Measurements from ENCODE around the gene MEIOC. TPM values are rescaled to one million over a fixed set of nuclear protein-coding genes. Genes with fewer than 3 reads are reported as not detected.
"Not testable (repeated sequence)": the region's sequence is repeated elsewhere in the genome, so short reads cannot be mapped to it uniquely, and the experiment has no call there.

MEIOC gene
- total RNA-seq, 2 experiments from 2014 or later, result not detected

DNA sequence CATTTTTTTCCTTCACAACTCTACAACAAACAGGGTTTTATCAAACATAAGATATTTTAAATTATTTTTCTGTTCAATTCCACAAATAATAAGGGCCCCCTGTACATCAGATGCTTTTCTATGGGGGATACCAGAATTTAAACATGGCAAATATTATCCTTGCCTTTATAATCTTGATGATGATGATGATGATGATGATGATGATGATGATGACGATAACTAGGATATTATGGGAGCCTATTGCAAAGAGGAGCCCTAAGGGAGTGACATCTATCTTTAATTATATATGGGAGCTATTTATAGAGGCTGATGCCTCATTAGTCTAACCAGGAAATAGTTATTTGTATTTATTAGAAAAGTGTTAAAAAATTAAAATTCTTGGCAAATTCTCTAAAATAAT lies 6.8 kb downstream of the MEIOC start:
- no peak for DNase-seq
- H3K4me1 Mint-ChIP-seq, result no peaks in the 10 kb centered on the region
- no peak overlapping the region for H3K4me3 Mint-ChIP-seq
- H3K27ac Mint-ChIP-seq, result no peak overlapping the region
- no peaks in the 10 kb centered on the region for H3K9me3 Mint-ChIP-seq
- H3K36me3 Mint-ChIP-seq, result no peaks in the 10 kb centered on the region
- POLR2A ChIA-PET, result no interaction called here
- peaks cover 20% of the 10 kb centered on the region for H3K27me3 Mint-ChIP-seq
- ATAC-seq (ENCODE audit: low read depth), result no peak

DNA sequence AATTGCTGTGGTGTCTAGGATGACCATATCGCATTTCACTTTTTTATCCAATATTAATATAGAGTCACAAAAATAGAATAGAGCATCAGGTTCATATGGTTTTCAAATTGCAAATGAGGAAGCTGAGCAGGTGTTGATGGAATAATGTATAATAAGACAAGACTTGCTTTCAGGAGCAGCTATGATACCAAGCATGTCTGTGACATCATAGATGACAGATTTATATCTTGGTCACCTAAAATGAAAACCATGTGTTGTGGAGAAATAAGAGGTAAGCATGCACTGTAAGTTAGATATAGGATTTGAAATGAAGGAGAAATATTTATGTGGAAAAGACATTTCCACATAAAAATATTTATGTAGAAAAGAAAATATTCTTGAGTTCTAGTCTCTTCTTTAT lies 8.6 kb downstream of the MEIOC start:
- no peaks in the 10 kb centered on the region for H3K9me3 Mint-ChIP-seq
- DNase-seq, result no peak
- no peak overlapping the region for H3K27ac Mint-ChIP-seq
- H3K4me3 Mint-ChIP-seq, result no peak overlapping the region
- peaks cover 20% of the 10 kb centered on the region for H3K27me3 Mint-ChIP-seq
- POLR2A ChIA-PET, result no interaction called here
- no peaks in the 10 kb centered on the region for H3K4me1 Mint-ChIP-seq
- ATAC-seq (ENCODE audit: low read depth), result no peak
- H3K36me3 Mint-ChIP-seq, result no peaks in the 10 kb centered on the region

DNA sequence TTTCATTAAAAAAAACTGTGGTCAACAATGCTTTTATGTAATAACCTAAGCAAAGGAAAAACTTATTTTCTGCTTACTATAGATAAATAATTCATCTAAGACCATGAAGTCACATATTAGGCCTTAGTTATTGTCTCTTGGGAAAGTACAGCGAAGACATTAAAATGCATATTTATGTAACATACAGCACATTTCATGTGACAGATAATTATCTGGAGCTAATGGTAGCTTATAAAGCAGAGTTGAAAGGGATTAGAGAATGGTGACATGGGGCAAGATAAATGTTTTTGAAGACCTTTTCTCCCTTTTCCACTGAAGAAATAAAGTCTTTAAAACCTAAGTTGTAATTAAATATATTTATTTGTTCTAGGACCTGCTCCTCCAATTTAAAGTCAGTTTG lies 9.7 kb downstream of the MEIOC start:
- ATAC-seq (ENCODE audit: low read depth), result no peak
- POLR2A ChIA-PET, result no interaction called here
- H3K9me3 Mint-ChIP-seq, result no peaks in the 10 kb centered on the region

DNA sequence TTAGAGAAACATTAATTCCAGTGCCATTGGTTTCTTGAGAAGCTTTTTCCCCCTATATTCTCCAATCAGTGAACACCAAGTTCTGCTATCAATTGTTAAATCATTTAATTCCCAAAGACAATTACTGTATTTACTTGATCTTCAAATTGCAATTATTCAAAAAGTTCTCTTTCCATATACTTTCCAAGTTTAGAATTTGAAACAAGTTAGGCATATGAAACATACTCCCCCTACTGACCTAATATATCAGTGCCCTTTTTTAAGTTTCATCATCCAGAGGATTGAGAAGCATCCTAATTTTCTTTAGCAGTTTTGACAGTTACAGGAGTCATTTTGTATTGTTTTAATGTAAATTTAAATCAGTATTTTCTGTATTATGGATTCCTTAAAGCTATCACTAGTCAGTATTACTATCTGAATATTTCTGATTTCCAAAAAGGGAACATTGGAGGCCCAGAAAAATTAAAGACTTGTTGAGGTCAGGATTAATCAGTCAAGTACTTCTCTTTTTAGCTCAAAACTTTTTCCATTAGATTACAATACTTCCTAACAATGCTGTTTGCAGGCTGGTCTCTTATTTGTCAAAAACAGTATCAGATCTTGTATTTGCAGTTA lies 16.3 kb downstream of the MEIOC start:
- ATAC-seq (ENCODE audit: low read depth) (no peak), DNase-seq (no peak)
- H3K36me3 Mint-ChIP-seq, result peaks cover 2% of the 10 kb centered on the region
- H3K4me1 Mint-ChIP-seq, result no peaks in the 10 kb centered on the region
- H3K27me3 Mint-ChIP-seq, result peaks cover 3% of the 10 kb centered on the region
- H3K27ac Mint-ChIP-seq, result no peak overlapping the region
- POLR2A ChIA-PET, result no interaction called here
- no peak overlapping the region for H3K4me3 Mint-ChIP-seq
- H3K9me3 Mint-ChIP-seq, result no peaks in the 10 kb centered on the region

More for the DNA sequence above, 9.7 kb downstream of the MEIOC start:
- peaks cover 20% of the 10 kb centered on the region for H3K27me3 Mint-ChIP-seq
- H3K4me3 Mint-ChIP-seq, result no peak overlapping the region
- no peak for DNase-seq
- H3K4me1 Mint-ChIP-seq, result no peaks in the 10 kb centered on the region
- H3K27ac Mint-ChIP-seq, result no peak overlapping the region
- no peaks in the 10 kb centered on the region for H3K36me3 Mint-ChIP-seq

DNA sequence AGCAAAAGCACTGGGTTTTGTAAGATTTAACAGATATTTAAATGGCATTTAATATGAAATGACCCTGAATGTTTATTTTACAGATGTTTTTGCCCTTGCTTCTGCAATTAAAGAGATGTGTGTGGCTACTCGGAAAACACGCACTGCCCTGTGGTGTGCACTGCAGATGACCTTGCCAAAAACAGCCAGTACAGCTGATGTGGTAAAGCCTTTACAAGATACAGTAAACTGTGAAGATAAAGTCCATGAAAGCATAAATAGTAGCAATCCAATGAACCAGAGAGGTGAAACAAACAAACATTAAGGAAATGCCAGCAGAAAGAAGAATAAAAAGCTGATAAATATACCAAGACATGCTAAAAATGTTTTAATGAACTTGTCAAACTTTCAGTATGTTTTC lies 17.6 kb downstream of the MEIOC start:
- H3K36me3 Mint-ChIP-seq, result peaks cover 6% of the 10 kb centered on the region
- POLR2A ChIA-PET, result no interaction called here
- H3K27ac Mint-ChIP-seq, result no peak overlapping the region
- ATAC-seq (ENCODE audit: low read depth) (no peak), DNase-seq (no peak)
- H3K9me3 Mint-ChIP-seq, result no peaks in the 10 kb centered on the region
- H3K4me1 Mint-ChIP-seq, result no peaks in the 10 kb centered on the region
- peaks cover under 1% of the 10 kb centered on the region for H3K27me3 Mint-ChIP-seq
- no peak overlapping the region for H3K4me3 Mint-ChIP-seq

DNA sequence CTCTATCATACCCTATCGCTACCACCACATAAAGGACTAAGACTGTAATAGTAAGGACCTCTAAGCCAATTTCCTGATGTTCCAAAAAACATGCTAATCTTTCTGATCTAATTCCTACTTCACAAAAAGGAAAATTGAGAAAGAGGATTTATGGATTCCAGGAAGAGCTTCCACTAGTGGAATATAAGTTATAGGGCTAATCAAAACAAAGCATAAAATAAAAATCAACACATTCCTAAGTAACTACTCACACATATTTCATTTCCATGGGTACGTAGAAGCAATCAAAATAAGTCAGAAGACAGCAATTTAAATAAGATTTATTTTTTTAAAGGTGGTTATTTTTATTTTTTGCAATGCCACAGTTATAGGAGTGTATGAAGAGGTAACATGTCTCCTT lies 20.9 kb downstream of the MEIOC start:
- peaks cover 10% of the 10 kb centered on the region for H3K36me3 Mint-ChIP-seq
- no peak overlapping the region for H3K27ac Mint-ChIP-seq
- POLR2A ChIA-PET, result no interaction called here
- ATAC-seq (ENCODE audit: low read depth) (no peak), DNase-seq (no peak)
- H3K27me3 Mint-ChIP-seq, result no peaks in the 10 kb centered on the region
- H3K4me1 Mint-ChIP-seq, result no peaks in the 10 kb centered on the region
- no peak overlapping the region for H3K4me3 Mint-ChIP-seq
- no peaks in the 10 kb centered on the region for H3K9me3 Mint-ChIP-seq

DNA sequence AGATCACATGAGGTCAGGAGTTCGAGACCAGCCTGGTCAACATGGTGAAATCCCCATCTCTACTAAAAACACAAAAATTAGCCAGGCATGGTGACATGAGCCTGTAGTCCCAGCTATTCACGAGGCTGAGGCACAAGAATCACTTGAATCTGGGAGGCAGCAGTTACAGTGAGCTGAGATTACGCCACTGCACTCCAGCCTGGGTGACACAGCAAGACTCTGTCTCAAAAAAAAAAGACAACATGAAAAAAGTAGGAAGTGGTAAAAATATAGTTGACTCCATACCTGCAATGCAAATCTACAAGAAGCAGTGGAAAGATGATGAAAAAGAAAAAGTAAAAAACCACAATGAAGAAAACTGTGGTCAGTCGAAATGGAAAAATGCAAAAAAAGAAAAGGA lies 27.0 kb downstream of the MEIOC start:
- H3K36me3 Mint-ChIP-seq; H3K27ac Mint-ChIP-seq; H3K4me3 Mint-ChIP-seq; ATAC-seq (ENCODE audit: low read depth); H3K27me3 Mint-ChIP-seq; DNase-seq; H3K4me1 Mint-ChIP-seq; H3K9me3 Mint-ChIP-seq; POLR2A ChIA-PET: not testable (repeated sequence)

DNA sequence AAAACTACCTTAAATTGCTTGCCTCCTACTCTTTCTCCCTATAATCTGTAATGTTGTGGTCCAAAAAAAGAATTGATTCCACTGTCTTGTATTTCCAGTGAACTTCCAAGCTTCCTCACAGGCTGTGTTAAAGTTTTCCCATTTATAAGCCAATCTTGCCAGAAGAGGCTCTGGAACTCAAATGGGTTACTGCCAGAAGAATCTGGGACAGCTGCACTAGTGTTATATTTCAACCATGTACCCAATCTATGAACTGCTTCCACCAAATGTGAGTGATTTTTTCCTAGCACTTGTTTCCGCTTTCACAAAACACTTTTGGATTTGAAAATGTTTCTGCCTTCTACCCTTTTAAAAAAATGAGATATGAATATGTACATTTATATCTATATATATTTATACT lies 31.5 kb downstream of the MEIOC start:
- Mint-ChIP-seq H3K27ac (no peak overlapping the region), H3K36me3 (peaks cover 3% of the 10 kb centered on the region), H3K27me3 (no peaks in the 10 kb centered on the region), H3K4me1 (peaks cover 16% of the 10 kb centered on the region), H3K9me3 (no peaks in the 10 kb centered on the region), H3K4me3 (no peak overlapping the region)
- POLR2A ChIA-PET, result interaction anchor here (0.7 kb wide), 1 partner anchor 558 kb away, joined by 3 read pairs; no protein-coding TSS in a partner anchor
- ATAC-seq (ENCODE audit: low read depth) (no peak), DNase-seq (no peak)

DNA sequence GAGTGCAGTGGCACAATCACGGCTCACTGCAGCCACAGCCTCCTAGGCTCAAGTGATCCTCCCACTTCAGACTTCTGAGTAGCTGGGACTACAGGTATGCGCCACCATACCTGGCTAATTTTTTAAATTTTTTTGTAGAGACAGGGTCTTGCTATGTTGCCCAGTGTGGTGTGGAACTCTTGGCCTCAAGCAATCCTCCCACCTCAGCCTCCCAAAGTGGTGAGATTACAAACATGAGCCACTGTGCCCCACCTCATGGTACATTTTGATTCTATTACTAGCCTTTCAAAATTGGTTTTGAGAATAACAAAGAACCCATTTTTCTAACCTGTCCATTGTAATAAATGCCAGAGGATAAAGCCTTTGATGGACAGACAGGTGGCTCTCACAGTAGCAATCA lies 31.9 kb downstream of the MEIOC start:
- POLR2A ChIA-PET, result interaction anchor here (2.0 to 2.6 kb wide), 2 partner anchors 20 to 185 kb away, joined by 4 to 20 read pairs; partner anchors contain the start of genes DBF4B and GPATCH8
- H3K4me1 Mint-ChIP-seq, result peaks cover 16% of the 10 kb centered on the region
- DNase-seq (no peak), ATAC-seq (ENCODE audit: low read depth) (no peak)
- no peaks in the 10 kb centered on the region for H3K27me3 Mint-ChIP-seq
- H3K36me3 Mint-ChIP-seq, result peaks cover 3% of the 10 kb centered on the region
- H3K4me3 Mint-ChIP-seq, result peak overlapping the region; percentile 98
- no peaks in the 10 kb centered on the region for H3K9me3 Mint-ChIP-seq
- H3K27ac Mint-ChIP-seq, result no peak overlapping the region

DNA sequence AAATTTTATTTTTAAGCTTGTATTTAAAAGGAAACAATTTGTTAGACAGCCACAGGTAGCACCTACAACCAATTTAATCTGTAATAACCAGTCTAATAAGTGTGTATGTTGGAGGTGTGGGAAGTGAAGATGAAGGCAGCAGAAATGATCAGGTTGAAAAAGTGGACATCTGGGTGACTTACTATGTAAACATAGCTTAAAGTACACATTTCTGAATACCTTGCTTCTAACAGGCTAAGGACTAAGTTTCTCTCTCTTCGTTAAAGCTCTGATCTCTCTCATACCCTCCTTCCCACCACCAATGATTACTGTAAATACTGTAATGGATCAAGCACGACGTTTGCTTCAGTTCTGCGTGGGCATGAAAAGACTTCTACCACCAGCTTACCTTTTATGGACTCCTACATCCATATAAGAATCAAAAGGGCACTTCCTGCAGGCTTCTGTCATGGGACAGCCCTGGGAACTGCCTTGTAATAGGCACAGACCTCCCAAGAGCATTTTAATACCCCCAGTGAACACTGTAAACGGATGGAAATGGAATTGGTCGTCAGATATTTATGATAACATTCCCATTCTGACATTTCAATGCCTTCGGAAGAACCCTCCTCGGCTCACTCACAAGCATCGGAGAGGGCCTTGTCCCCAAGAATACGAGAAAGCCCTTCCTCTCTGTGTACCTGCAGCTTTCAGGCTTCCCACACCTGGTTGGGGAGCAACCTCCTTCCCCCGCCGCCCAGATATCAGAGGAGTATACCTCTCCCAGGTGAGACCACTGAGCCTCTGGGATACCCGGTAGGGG lies 32.6 kb downstream of the MEIOC start:
- Mint-ChIP-seq H3K36me3 (peaks cover 3% of the 10 kb centered on the region), H3K9me3 (no peaks in the 10 kb centered on the region), H3K27ac (peak overlapping the region; percentile 96), H3K4me1 (peaks cover 12% of the 10 kb centered on the region), H3K4me3 (peak overlapping the region; percentile 98), H3K27me3 (no peaks in the 10 kb centered on the region)
- peak; percentile 12 for ATAC-seq (ENCODE audit: low read depth)
- no peak for DNase-seq
- POLR2A ChIA-PET, result interaction anchor here (0.6 to 2.6 kb wide), 4 partner anchors 8 to 210 kb away, joined by 3 to 20 read pairs (median 4); partner anchors contain the start of genes DBF4B, EFTUD2 and GPATCH8

DNA sequence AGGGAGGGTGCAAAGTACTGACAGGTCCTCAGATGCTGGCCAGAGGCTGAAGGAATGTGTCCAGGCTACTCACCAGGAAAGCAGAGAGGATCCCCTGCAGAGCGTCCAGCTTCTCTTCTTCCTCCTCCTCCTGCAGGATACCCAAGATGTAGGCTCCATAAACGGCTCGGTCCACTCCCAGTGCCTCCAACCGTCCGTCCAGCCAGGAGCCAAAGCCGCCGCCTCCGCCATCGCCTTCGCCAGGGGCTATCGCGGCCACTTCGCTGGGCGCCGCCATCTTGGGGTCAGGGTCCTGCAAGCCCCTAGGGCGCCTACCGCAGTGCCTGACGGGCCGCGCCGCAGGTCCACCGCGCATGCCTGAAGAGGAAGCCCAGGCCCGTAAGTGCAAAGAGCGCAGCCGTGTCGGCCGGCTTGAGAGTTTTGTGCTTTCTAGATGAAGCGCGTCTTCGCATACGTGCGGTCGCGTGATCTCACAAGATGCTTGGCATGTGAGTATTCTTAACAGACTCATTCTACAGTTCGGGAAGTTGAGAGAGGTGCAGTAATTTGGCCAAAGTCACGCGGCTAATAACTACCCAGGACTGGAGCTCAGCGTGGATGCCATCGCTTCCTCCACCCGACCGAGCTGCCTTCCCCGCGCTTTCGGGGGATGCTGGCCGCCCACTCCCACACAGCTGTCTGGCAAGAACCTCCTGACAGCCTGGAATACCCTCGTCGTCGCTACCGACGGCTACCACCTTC lies 33.4 kb downstream of the MEIOC start, which contains the start of gene CCDC43:
CCDC43 (minus strand) TSS at position 300 of the 741 bp plus-strand sequence; CDS start at position 277, 23 bp downstream.
- H3K4me1 Mint-ChIP-seq, result peaks cover 11% of the 10 kb centered on the region
- H3K36me3 Mint-ChIP-seq, result peaks cover 3% of the 10 kb centered on the region
- H3K27me3 Mint-ChIP-seq, result peaks cover 2% of the 10 kb centered on the region
- POLR2A ChIA-PET, result interaction anchor here (0.6 to 2.6 kb wide), 6 partner anchors 9 to 210 kb away, joined by 3 to 20 read pairs (median 3); partner anchors contain the start of genes DBF4B, EFTUD2 and GPATCH8
- H3K27ac Mint-ChIP-seq, result peak within 1 kb of the TSS; percentile 96
- H3K4me3 Mint-ChIP-seq, result peak within 1 kb of the TSS; percentile 98
- ATAC-seq (ENCODE audit: low read depth), result peak; percentile 99
- no peaks in the 10 kb centered on the region for H3K9me3 Mint-ChIP-seq
- DNase-seq, result peak; percentile 91

DNA sequence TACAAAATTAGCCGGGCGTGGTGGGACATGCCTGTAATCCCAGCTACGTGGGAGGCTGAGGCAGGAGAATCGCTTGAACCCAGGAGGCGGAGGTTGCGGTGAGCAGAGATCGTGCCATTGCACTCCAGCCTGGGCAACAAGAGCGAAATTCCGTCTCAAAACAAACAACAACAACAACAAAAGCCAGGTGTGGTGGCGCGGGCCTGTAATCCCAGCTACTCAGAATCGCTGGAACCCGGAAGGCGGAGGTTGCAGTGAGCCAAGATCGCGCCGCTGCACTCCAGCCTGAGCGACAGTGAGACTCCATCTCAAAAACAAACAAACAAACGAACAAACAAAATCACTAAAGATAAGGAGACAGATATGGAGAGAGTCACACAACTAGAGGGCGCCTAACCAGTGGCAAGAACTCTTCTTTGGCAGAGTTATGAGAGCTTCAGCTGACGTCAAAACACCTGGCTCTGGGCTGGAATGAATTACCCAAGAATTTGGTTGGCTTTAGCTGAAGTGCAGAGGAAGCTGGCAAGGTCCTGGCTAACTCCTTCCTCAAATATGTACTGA lies 34.6 kb downstream of the MEIOC start:
- not testable (repeated sequence) for H3K36me3 Mint-ChIP-seq; H3K27me3 Mint-ChIP-seq; DNase-seq; ATAC-seq (ENCODE audit: low read depth); H3K9me3 Mint-ChIP-seq
- peak overlapping the region; percentile 98 for H3K4me3 Mint-ChIP-seq
- H3K27ac Mint-ChIP-seq, result peak overlapping the region; percentile 31
- H3K4me1 Mint-ChIP-seq, result peaks cover 11% of the 10 kb centered on the region
- POLR2A ChIA-PET, result interaction anchor here (2.6 kb wide), 1 partner anchor 18 kb away, joined by 20 read pairs; the partner anchor contains the start of gene DBF4B

DNA sequence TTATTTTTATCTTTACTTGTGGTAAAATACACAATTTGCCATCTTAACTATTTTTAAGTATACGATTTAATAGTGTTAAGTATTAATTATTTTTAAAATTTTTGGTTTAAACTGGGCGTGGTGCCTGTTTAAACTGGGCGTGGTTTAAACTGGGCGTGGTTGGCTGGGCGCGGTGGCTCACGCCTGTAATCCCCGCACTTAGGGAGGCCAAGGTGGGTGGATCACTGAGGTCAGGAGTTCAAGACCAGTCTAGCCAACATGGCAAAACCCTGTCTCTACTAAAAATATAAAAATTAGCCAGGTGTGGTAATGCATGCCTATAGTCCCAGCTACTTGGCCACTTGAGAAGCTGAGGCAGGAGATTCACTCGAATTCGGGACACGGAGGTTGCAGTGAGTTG lies 37.3 kb downstream of the MEIOC start:
- Mint-ChIP-seq H3K4me3 (no peak overlapping the region), H3K27me3 (peaks cover 2% of the 10 kb centered on the region), H3K27ac (no peak overlapping the region), H3K9me3 (no peaks in the 10 kb centered on the region), H3K36me3 (peaks cover 2% of the 10 kb centered on the region), H3K4me1 (peaks cover 8% of the 10 kb centered on the region)
- ATAC-seq (ENCODE audit: low read depth) (no peak), DNase-seq (no peak)
- POLR2A ChIA-PET, result interaction anchor here (0.7 kb wide), 1 partner anchor 161 kb away, joined by 3 read pairs; no protein-coding TSS in a partner anchor

Measured in activated naive CD8-positive, alpha-beta T cell treated with anti-CD3 and anti-CD28 coated beads, Interleukin-2, amount 10 ng/mL, durations not matched to agents 7 days and 5 days (primary cell).